CD4-positive, alpha-beta T cell treated with Interleukin-21 for 1 hour (primary cell): Measurements from ENCODE around the gene SLC35E3.

Experiments used
- DNase-seq: peaks from one replicate; pipeline ENCODE4 v3.0.0-alpha.2; 2020

The SLC35E3 gene

DNA sequence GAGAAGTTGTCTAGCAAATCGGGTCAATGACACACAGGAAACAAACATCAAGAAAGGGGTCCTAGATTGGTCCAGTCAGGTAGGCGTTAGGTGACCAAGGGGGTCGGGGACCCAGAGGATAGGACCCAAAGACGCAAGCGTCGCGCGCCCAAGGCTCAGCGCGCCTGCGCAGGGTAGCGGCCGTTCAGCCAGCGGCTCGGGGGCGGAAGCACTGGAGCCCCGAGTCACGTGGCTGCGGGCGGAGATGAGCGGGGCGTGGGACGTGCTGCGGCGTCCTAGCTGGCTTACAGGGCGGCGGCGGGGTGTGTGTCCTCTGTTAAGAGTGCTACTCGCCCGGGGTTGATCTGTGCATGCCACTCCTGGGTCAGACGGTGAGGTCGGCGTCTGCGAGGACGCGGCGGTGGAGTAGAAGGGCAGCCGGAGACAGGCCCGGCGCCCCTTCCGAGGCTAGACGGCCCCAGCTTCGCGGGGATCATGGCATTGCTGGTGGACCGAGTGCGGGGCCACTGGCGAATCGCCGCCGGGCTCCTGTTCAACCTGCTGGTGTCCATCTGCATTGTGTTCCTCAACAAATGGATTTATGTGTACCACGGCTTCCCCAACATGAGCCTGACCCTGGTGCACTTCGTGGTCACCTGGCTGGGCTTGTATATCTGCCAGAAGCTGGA, at the start of gene SLC35E3:
SLC35E3 (plus strand) TSS at position 273 of the 668 bp plus-strand sequence; CDS start at position 475, 202 bp downstream.
- DNase-seq = peak; percentile 91

GRCh38 chr12:68699486-68699885, 46.5 kb upstream of the SLC35E3 start:
- no peak for DNase-seq

GRCh38 chr12:68727776-68728175, 18.2 kb upstream of the SLC35E3 start:
- no peak for DNase-seq

DNA sequence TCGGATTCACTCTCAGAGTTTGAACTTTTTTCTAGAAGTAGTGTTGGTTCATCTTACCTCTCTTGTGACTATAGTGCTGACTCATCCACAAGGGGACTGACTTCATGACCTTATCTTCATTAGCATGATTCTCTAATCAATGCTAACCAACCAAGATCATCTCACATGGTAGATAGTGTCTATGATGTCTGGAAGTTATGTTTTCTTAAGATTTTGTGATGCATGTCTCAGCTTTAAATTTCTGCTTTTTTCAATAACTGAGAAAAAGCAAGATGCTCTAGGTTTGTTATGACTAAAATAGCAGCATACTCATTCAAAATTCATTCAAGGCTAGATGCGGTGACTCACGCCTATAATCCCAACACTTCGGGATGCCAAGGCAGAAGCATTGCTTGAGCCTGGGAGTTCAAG, 12.3 kb upstream of the SLC35E3 start:
- no peak for DNase-seq

DNA sequence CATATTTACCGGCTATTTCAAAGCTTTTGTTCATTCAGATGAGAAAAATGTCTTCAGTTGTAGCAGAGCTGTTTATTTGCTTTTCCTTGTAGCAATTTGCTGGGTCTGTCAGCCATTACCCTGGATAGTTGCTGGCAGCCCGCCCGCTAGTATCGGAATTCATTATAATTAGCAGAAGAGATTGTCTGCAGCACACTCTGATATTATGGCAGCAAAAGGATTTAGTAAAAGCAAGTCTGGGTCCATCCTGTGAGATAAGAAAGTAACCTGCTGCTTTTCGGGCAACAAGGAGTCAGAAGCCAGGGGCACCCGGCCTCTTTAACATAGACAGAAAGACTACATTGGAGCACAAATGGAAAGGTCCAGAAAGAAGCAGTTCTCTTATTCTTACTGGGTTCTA, 6.1 kb upstream of the SLC35E3 start:
- no peak for DNase-seq

DNA sequence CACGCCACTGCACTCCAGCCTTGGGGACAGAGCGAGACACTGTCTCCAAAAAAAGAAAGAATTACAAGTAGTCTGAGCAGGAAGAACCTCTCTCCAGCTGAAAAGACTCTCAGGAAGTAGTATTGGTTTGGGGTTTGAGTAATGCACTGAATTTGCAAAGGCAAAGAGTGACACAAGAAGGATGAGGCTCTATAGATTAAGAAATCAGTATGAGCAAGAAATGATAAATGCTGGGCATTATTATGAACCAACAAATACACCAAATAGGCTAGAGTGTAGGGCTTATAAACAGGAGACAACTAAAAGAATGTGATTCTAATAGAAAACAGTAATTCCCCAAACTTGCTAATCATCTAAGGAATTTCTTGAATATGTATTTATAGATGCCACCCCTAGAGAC, 2.6 kb upstream of the SLC35E3 start:
- no peak for DNase-seq

DNA sequence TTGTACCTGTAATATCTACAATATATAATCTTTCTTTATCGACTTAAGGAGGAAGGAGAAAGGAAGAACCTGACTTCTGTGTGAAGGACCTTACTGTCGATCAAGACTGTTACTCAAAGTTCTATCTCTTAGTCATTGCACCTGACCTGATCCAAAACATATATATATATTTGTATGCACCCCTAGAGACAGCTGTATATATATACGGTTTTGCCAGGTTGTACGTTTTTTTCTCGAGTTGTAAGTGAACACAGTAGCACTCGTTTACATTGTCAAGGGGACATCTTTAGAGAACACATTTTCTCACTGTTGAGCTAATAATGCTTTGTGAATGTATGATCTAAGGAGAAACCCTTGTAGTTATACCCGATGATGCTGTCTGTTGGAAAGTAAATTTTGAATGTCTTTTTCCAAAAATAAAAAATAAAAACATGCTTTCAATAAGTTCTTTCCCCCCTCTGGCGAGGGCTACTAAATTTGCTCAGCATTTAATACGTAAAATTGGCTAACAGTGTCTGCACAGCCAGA, 536 bp upstream of the SLC35E3 start:
- DNase-seq = peak; percentile 3

GRCh38 chr12:68746572-68747180, 700 bp downstream of the SLC35E3 start:
- DNase-seq = peak; percentile 26

- no peak for DNase-seq
These were observed 3.5 kb downstream of the SLC35E3 start for GRCh38 chr12:68749443-68749842.

DNA sequence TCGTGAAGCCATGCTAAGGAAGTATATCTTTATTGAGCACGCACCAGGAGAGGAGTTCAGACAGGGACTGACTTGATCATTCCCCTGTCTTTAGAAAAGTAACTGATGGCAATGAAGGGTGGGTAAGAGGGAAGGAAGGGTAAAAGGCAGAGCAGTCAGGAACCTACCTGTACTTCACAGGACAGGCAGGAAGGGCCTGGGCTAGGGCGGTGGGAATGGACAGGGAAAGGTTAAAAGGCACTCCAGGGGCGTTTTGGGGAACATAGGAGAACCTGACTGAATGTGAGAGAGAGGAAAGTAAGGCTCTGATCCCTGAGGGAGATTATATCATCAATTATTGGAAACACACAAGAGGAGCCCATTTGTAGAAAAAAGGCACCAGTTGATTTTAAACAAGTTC, 3.9 kb downstream of the SLC35E3 start:
- DNase-seq = no peak

DNA sequence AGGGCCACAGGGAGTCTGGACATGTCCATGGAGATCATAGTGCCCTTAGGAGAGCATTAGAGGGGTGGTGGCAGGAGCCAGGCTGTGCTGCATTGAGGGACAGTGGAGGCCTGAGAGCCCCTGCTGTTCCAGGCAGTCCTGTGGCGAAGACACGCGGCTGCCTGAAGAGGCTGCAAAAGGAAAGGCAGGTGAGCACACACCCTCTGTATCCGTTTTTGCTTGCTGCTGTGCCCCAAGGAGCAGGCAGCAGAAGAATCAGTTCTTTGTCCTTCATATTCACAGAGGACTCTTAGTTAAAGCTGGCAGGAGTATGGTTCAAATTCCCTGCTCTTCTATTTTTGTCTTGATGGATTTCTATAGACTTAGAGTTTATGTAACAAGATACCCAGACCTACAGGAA, 4.5 kb downstream of the SLC35E3 start:
- DNase-seq = no peak

DNA sequence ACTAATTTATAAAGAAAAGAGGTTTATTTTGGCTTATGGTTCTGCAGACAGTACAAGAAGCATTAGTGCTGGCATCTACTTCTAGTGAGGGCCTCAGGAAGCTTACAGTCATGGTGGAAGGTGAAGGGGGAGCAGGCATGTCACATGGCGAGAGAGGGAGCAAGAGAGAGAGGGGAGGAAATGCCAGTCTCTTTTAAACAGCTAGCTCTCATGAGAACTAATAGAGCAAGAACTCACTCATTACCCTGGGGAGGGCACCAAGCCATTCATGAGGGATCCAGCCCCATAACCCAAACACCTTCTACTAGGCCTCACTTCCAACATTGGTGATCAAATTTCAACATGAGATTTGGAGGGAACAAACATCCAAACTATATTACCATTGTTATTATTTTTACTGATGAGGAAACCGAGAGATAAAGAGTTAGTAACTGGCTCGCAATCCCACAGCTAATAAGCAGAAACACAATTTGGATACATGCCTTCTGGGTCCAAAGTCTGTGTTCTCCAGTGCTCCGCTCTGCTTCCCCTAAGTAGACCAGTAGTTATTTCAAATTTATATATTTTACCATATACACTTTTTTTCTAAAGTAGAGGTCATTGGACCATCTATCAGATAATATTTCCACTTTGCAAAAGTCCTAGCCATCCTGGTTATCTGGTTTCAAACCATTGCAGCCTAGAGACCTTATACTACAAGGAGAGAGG, 9.7 kb downstream of the SLC35E3 start:
- no peak for DNase-seq

DNA sequence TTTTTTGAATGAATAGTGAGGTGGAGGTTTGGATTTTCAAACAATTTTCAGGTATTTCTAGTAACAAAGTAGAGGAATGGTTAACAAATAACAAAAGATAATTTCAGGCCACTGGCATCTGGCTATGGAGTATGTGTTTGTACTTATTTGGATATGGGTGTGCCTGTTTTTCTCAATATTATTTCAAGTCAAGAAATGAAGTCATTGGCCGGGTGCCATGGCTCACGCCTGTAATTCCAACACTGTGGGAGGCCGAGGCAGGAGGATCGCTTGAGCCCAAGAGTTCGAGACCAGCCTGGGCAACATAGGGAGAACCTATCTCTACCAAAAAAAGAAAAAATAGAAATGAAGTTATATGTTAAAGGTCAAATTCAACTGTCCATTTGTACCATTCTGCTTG, 13.9 kb downstream of the SLC35E3 start:
- DNase-seq = no peak

GRCh38 chr12:68760806-68761441, 14.9 kb downstream of the SLC35E3 start:
- no peak for DNase-seq

DNA sequence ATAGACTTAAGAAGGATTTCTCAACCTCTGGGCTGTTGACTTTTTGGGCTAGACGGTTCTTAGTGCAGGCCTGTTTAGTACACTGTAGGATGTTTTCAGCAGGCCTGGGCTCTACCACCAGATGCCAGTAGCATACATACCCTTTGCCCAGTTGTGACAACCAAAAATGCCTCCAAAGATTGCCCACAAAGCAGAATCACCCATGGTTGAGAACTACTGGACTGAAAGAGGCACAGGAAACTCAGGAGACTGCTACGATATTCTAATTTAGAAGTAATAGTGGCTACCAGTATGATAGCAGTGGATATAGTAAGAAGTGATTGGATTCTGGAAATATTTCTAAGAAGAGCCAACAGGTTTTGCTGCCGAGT, 15.5 kb downstream of the SLC35E3 start:
- no peak for DNase-seq

GRCh38 chr12:68761901-68762630, 16.1 kb downstream of the SLC35E3 start:
- DNase-seq = no peak

- DNase-seq = no peak
These were observed 16.7 kb downstream of the SLC35E3 start for GRCh38 chr12:68762691-68763090.

- DNase-seq = no peak
These were observed 19.7 kb downstream of the SLC35E3 start for GRCh38 chr12:68765696-68766095.

- DNase-seq = no peak
These were observed 20.7 kb downstream of the SLC35E3 start for GRCh38 chr12:68766646-68767045.

DNA sequence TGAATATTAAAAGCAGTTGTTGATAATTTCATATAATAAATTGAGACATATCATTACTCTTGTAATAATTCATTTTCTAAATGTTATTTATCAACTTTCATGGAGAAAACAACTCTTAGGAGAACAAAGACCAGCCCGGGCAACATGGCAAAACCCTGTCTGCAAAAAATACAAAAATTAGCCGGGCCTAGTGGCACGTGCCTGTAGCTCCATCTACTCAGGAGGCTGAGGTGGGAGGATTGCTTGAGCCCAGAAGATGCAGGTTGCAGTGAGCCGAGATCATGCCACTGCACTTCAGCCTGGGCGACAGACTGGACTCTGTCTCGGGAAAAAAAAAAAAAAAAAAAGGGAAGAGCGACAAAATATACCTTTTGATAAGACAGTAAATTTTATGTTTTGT, 21.2 kb downstream of the SLC35E3 start:
- no peak for DNase-seq

DNA sequence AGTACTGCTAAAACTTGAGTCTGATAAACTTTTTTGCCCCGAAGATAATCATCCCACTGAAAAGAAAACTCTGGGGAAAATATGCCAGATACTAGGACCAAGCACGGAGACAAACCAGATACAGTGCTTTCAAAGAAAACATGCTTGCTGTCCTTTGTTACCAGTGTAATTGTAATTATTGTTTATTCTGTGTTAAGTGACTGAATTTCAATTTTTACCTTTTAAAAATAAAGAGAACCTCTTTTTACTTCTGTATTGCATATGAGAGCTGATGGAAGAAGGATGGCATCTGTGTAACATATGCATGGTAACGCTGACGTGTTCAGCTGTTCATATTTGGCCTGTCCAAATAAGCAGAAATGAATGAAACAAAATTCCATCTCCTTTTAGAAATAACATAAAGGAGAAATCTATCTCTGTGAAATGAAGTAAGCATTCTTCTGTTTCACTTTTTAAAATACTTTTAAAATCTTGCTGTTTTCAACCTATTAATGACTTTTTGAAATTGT, 22.5 kb downstream of the SLC35E3 start:
- DNase-seq = no peak

DNA sequence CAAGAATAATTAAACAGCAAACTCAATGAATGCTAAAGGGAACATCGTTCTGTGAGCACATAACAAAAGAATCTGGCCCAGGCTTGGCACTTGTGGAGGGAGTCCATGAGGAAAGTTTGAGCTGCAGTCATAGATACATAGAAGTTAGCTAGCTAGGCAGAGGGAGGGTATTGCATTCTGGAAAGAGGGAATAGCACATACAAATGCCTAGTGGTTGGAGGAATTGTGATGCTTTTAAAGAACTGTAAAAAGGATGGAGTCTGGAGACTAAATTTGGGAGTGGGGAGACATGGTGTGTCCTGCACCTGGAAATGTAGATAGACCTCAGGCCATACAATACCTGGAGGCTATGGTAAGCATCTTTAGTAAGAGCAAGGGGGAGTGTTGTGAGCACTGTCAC, 24.0 kb downstream of the SLC35E3 start:
- DNase-seq = no peak
